Uterus (tissue), 4 donors: Measurements from ENCODE around the gene UHRF2. TPM values are rescaled to one million over a fixed set of nuclear protein-coding genes. Genes with fewer than 3 reads are reported as not detected.
"Not testable (repeated sequence)": the region's sequence is repeated elsewhere in the genome, so short reads cannot be mapped to it uniquely, and the experiment has no call there.

Source experiments
- DNase-seq, 2 donors: peaks; one replicate each; pipeline ENCODE4 v3.0.0-alpha.2; 2019 to 2020
- H3K27ac ChIP-seq, 2 donors: fragments of 200-600 bp; sonication (generic); 1 replicate in 1 of 2; 2 replicates in 1 of 2; pipeline ENCODE4 v1.5.1; 2016 to 2018
- H3K27me3 ChIP-seq, 2 donors: fragments of 200-600 bp; sonication (generic); one replicate each; pipeline ENCODE4 v1.5.1; 2018 to 2019; ENCODE audit warnings: control low read depth in 1 of 2
- H3K36me3 ChIP-seq, 2 donors: fragments of 200-600 bp; sonication (generic); one replicate each; pipeline ENCODE4 v1.5.1; 2019; ENCODE audit warnings: control low read depth in 1 of 2
- H3K4me1 ChIP-seq, 2 donors: fragments of 200-600 bp; sonication (generic); one replicate each; pipeline ENCODE4 v1.5.1; 2018 to 2019; ENCODE audit warnings: control low read depth in 1 of 2
- H3K4me3 ChIP-seq, 2 donors: fragments of 200-600 bp; sonication (generic); 1 replicate in 1 of 2; 2 replicates in 1 of 2; pipeline ENCODE4 v1.5.1; 2018 to 2019; ENCODE audit warnings: mild to moderate bottlenecking in 1 of 2
- H3K9me3 ChIP-seq, 2 donors: fragments of 200-600 bp; sonication (generic); one replicate each; pipeline ENCODE4 v1.5.1; 2019; ENCODE audit warnings: control low read depth in 1 of 2
- CTCF ChIP-seq, 4 experiments: fragments of 200-600 bp in 2 of 4; fragments of 450-650 bp in 2 of 4; sonication (generic) in 2 of 4; IDR thresholded peaks; one replicate each; pipeline ENCODE4 v1.5.1; 2016 to 2019; ENCODE audit warnings: antibody characterized with exemption in 4 of 4, mild to moderate bottlenecking in 2 of 4, moderate library complexity in 1 of 4
- POLR2A ChIP-seq, 2 donors: fragments of 450-650 bp; IDR thresholded peaks; one replicate each; pipeline ENCODE4 v1.6.1; 2016; ENCODE audit warnings: antibody characterized with exemption in 2 of 2, mild to moderate bottlenecking in 1 of 2, moderate library complexity in 1 of 2
- intact Hi-C: fragments of 100-400 bp; cut with DNase I; formaldehyde crosslinking; loops from one replicate; pipeline ENCODE4 v1.15.1; 2023; ENCODE audit warnings: low total_unique reads
- total RNA-seq, 4 donors: library from RNA; depleted of rRNA in 3 of 4; stranded (reverse); fragments of >200 nt in 3 of 4; gene quantifications; one replicate each; pipeline versions ENCODE4 v1.1.0 to v1.2.4, GENCODE V29; 2014 to 2023
- donor health status: DM: yes; HTN: yes; CAD: no.

Gene UHRF2
- 100 to 1,000 TPM in 1 of 4 donors, 10 to 100 TPM in 3; 40.7 to 107 (median 63.1) TPM for total RNA-seq

- intact Hi-C loops: no loop called here
- no peaks in the 10 kb centered on the region for H3K4me1 ChIP-seq
- H3K36me3 ChIP-seq: no peaks in the 10 kb centered on the region
- no peaks in the 10 kb centered on the region for H3K9me3 ChIP-seq
- H3K4me3 ChIP-seq: peak within 1 kb of the TSS; percentile 64 to 77
- H3K27ac ChIP-seq: peak within 1 kb of the TSS; percentile 90 to 91
- no peaks in the 10 kb centered on the region for H3K27me3 ChIP-seq
- DNase-seq: peak; percentile 99
- peak in 2 of 4 experiments; percentile 10 to 11 for TF ChIP-seq CTCF (IDR thresholded peaks at IDR 0.05)
- TF ChIP-seq POLR2A (IDR thresholded peaks at IDR 0.05): peak; percentile 74 to 77
These were observed at the start of gene UHRF2 for GRCh38 chr9:6412487-6413364. UHRF2 (plus strand) TSS chr9:6413199; CDS start chr9:6413491, 292 bp downstream.

- Histone ChIP-seq H3K4me3 (no peak overlapping the region), H3K27ac (no peak overlapping the region), H3K4me1 (no peaks in the 10 kb centered on the region), H3K27me3 (no peaks in the 10 kb centered on the region), H3K9me3 (no peaks in the 10 kb centered on the region), H3K36me3 (no peaks in the 10 kb centered on the region)
- DNase-seq: no peak
- intact Hi-C loops: no loop called here
- TF ChIP-seq POLR2A (IDR thresholded peaks at IDR 0.05): no peak
- TF ChIP-seq CTCF (IDR thresholded peaks at IDR 0.05): no peak
These were observed 45.7 kb upstream of the UHRF2 start for GRCh38 chr9:6367128-6367890.

GRCh38 chr9:6368831-6369230 is 44.2 kb upstream of the UHRF2 start:
- TF ChIP-seq POLR2A (IDR thresholded peaks at IDR 0.05): no peak
- no peak for TF ChIP-seq CTCF (IDR thresholded peaks at IDR 0.05)
- Histone ChIP-seq H3K4me3 (no peak overlapping the region), H3K9me3 (no peaks in the 10 kb centered on the region), H3K27ac (no peak overlapping the region), H3K4me1 (no peaks in the 10 kb centered on the region), H3K27me3 (no peaks in the 10 kb centered on the region), H3K36me3 (no peaks in the 10 kb centered on the region)
- no peak for DNase-seq
- intact Hi-C loops: no loop called here

GRCh38 chr9:6381477-6382012 is 31.5 kb upstream of the UHRF2 start:
- H3K27ac ChIP-seq, DNase-seq, H3K4me3 ChIP-seq, H3K36me3 ChIP-seq, H3K9me3 ChIP-seq, H3K4me1 ChIP-seq, intact Hi-C loops, H3K27me3 ChIP-seq: not testable (repeated sequence)

- DNase-seq: no peak
- peak overlapping the region in 1 of 2 donors; percentile 30 for H3K27ac ChIP-seq
- intact Hi-C loops: no loop called here
- no peaks in the 10 kb centered on the region for H3K36me3 ChIP-seq
- H3K9me3 ChIP-seq: no peaks in the 10 kb centered on the region
- TF ChIP-seq CTCF (IDR thresholded peaks at IDR 0.05) (no peak), POLR2A (IDR thresholded peaks at IDR 0.05) (no peak)
- no peaks in the 10 kb centered on the region for H3K27me3 ChIP-seq
- H3K4me3 ChIP-seq: no peak overlapping the region
- H3K4me1 ChIP-seq: no peaks in the 10 kb centered on the region
These were observed 30.3 kb upstream of the UHRF2 start for GRCh38 chr9:6382681-6383080.
